A549 (cell line): ENCODE results near the gene MTHFSD. TPM values are rescaled to one million over a fixed set of nuclear protein-coding genes. Genes with fewer than 3 reads are reported as not detected.

Experiments used
- ATAC-seq, 2 experiments: fragments of 200-7000 bp in 1 of 2; fragments of >200 bp in 1 of 2; cut with Nextera tagmentation in 1 of 2; cut with Tn5 transposase in 1 of 2; 3 replicates each; pipeline versions ENCODE4 v1.8.0 to v1.9.1; 2018 to 2020; ENCODE audit warnings: mild to moderate bottlenecking in 1 of 2, moderate library complexity in 1 of 2
- CTCF ChIA-PET: fragments of 300-600 bp; sonication (Branson Sonifier 250); formaldehyde crosslinking; extraction: SDS; loops from one replicate; lab custom pipeline; 2021; ENCODE audit warnings: antibody characterized with exemption, inconsistent platforms; lab: Yijun Ruan, JAX
- POLR2A ChIA-PET: fragments of 350-600 bp; formaldehyde crosslinking; extraction: SDS; loops from one replicate; lab custom pipeline; 2021; ENCODE audit warnings: antibody characterized with exemption, inconsistent platforms; lab: Yijun Ruan, JAX
- DNase-seq, 2 experiments: peaks; one replicate each; pipeline versions ENCODE4 v3.0.0 to v3.0.0-alpha.2; 2011 to 2016; ENCODE audit warnings: low read depth in 1 of 2, low spot score in 1 of 2
- FAIRE-seq: peaks from 2 replicates; lab custom pipeline; 2011; peaks lifted over from hg19 to GRCh38; lab: Jason Lieb, UNC
- H3K27ac ChIP-seq, 2 experiments: fragments of >200 bp; sonication (Bioruptor Twin); formaldehyde crosslinking; 3 replicates each; pipeline ENCODE4 v1.5.1; 2016 to 2017
- H3K4me1 ChIP-seq: fragments of >200 bp; sonication (Bioruptor Twin); formaldehyde crosslinking; 3 replicates; pipeline ENCODE4 v1.6.1; 2016
- H3K4me2 ChIP-seq: fragments of >200 bp; sonication (Bioruptor Twin); formaldehyde crosslinking; 3 replicates; pipeline ENCODE4 v1.6.1; 2016
- H3K4me3 ChIP-seq: fragments of >200 bp; sonication (Bioruptor Twin); formaldehyde crosslinking; 3 replicates; pipeline ENCODE4 v1.5.1; 2016
- H3K9me3 ChIP-seq: fragments of >200 bp; sonication (Bioruptor Twin); formaldehyde crosslinking; 3 replicates; pipeline ENCODE4 v1.6.1; 2016
- ATOH8 ChIP-seq: fragments of 250-450 bp; sonication (Bioruptor Pico); IDR thresholded peaks from 2 replicates; pipeline ENCODE4 v1.5.0; 2020; ENCODE audit warnings: low read depth, mild to moderate bottlenecking, moderate library complexity
- CHD4 ChIP-seq: fragments of 200-600 bp; sonication (generic); IDR thresholded peaks from 2 replicates; pipeline ENCODE4 v1.6.1; 2016; ENCODE audit warnings: antibody characterized with exemption, mild to moderate bottlenecking, borderline replicate concordance
- CTCF ChIP-seq: fragments of >200 bp; sonication (Bioruptor Twin); formaldehyde crosslinking; IDR thresholded peaks from 3 replicates; pipeline ENCODE4 v1.5.1; 2016
- E2F6 ChIP-seq: IDR thresholded peaks from 2 replicates; pipeline ENCODE4 v1.6.1; 2012; ENCODE audit warnings: low read depth, borderline replicate concordance
- FOSB ChIP-seq: fragments of 250-450 bp; sonication (Bioruptor Pico); IDR thresholded peaks from 2 replicates; pipeline ENCODE4 v1.5.0; 2020; ENCODE audit warnings: mild to moderate bottlenecking, moderate library complexity
- FOXS1 ChIP-seq: fragments of 250-450 bp; sonication (Bioruptor Pico); IDR thresholded peaks from 2 replicates; pipeline ENCODE4 v1.5.0; 2020; ENCODE audit warnings: mild to moderate bottlenecking, moderate library complexity
- GATA3 ChIP-seq: IDR thresholded peaks from 2 replicates; pipeline ENCODE4 v1.6.1; 2012; ENCODE audit warnings: borderline replicate concordance
- HDAC2 ChIP-seq: fragments of 200-600 bp; sonication (generic); IDR thresholded peaks from 2 replicates; pipeline ENCODE4 v1.6.1; 2016
- HES2 ChIP-seq: fragments of >200 bp; sonication (Bioruptor Twin); formaldehyde crosslinking; IDR thresholded peaks from 2 replicates; pipeline ENCODE4 v1.6.1; 2016
- HMGXB4 ChIP-seq: fragments of 250-450 bp; sonication (Bioruptor Pico); IDR thresholded peaks from 2 replicates; pipeline ENCODE4 v1.5.0; 2021; ENCODE audit warnings: mild to moderate bottlenecking, moderate library complexity, borderline replicate concordance
- HOXA7 ChIP-seq: fragments of 250-450 bp; sonication (Bioruptor Pico); IDR thresholded peaks from 2 replicates; pipeline ENCODE4 v1.5.0; 2020; ENCODE audit warnings: mild to moderate bottlenecking, moderate library complexity
- HOXB5 ChIP-seq: fragments of 250-450 bp; sonication (Bioruptor Pico); IDR thresholded peaks from 2 replicates; pipeline ENCODE4 v1.5.0; 2020; ENCODE audit warnings: mild to moderate bottlenecking, moderate library complexity
- JUN ChIP-seq, 2 experiments: fragments of >200 bp; sonication (Bioruptor Twin); formaldehyde crosslinking; IDR thresholded peaks; 2 replicates in 1 of 2; 3 replicates in 1 of 2; pipeline ENCODE4 v1.6.1; 2016 to 2017
- JUNB ChIP-seq: fragments of >200 bp; sonication (Bioruptor Twin); formaldehyde crosslinking; IDR thresholded peaks from 2 replicates; pipeline ENCODE4 v1.6.1; 2016
- KDM1A ChIP-seq: fragments of 200-600 bp; sonication (generic); IDR thresholded peaks from 2 replicates; pipeline ENCODE4 v1.6.1; 2016; ENCODE audit warnings: low read depth, mild to moderate bottlenecking
- MAZ ChIP-seq: fragments of 150-350 bp; IDR thresholded peaks from 2 replicates; pipeline ENCODE4 v1.6.1; 2014; ENCODE audit warnings: antibody characterized with exemption, low read depth, low read length, borderline replicate concordance
- NPAS2 ChIP-seq: fragments of 250-450 bp; sonication (Bioruptor Pico); IDR thresholded peaks from 2 replicates; pipeline ENCODE4 v1.8.0; 2022; ENCODE audit warnings: mild to moderate bottlenecking, moderate library complexity, borderline replicate concordance
- NR3C1 ChIP-seq: fragments of >200 bp; sonication (Bioruptor Twin); formaldehyde crosslinking; IDR thresholded peaks from 3 replicates; pipeline ENCODE4 v1.6.1; 2017
- PBX3 ChIP-seq: IDR thresholded peaks from 2 replicates; pipeline ENCODE4 v1.6.1; 2012
- POLR2A ChIP-seq: IDR thresholded peaks from 2 replicates; pipeline ENCODE4 v1.6.1; 2012; ENCODE audit warnings: mild to moderate bottlenecking, low read length
- POLR2AphosphoS2 ChIP-seq: conservative IDR thresholded peaks from 2 replicates; pipeline ENCODE4 v1.6.1; 2012; ENCODE audit warnings: low read length, improper control_type of control experiment, inconsistent platforms
- RARB ChIP-seq: fragments of 250-450 bp; sonication (Bioruptor Pico); IDR thresholded peaks from 2 replicates; pipeline ENCODE4 v1.8.0; 2021; ENCODE audit warnings: mild to moderate bottlenecking, moderate library complexity
- RCOR1 ChIP-seq: fragments of 150-350 bp; IDR thresholded peaks from 2 replicates; pipeline ENCODE4 v1.6.1; 2014; ENCODE audit warnings: antibody characterized with exemption, low read length, low read depth
- RFX5 ChIP-seq: fragments of 450-650 bp; IDR thresholded peaks from 2 replicates; pipeline ENCODE4 v1.7.1; 2014; ENCODE audit warnings: antibody characterized with exemption, mild to moderate bottlenecking, moderate library complexity
- SREBF2 ChIP-seq: fragments of 450-650 bp; IDR thresholded peaks from 2 replicates; pipeline ENCODE4 v1.6.1; 2014; ENCODE audit warnings: mild to moderate bottlenecking, moderate library complexity
- TFCP2L1 ChIP-seq: fragments of 250-450 bp; sonication (Bioruptor Pico); IDR thresholded peaks from 2 replicates; pipeline ENCODE4 v1.5.0; 2021; ENCODE audit warnings: mild to moderate bottlenecking
- USF2 ChIP-seq: fragments of 450-650 bp; IDR thresholded peaks from 2 replicates; pipeline ENCODE4 v1.6.1; 2014; ENCODE audit warnings: antibody characterized with exemption
- ZNF302 ChIP-seq: fragments of 250-450 bp; sonication (Bioruptor Pico); IDR thresholded peaks from 2 replicates; pipeline ENCODE4 v1.9.0; 2021; ENCODE audit warnings: inconsistent platforms, mild to moderate bottlenecking, moderate library complexity
- ZSCAN20 ChIP-seq: fragments of 250-450 bp; sonication (Bioruptor Pico); IDR thresholded peaks from 2 replicates; pipeline ENCODE4 v1.8.0; 2022; ENCODE audit warnings: mild to moderate bottlenecking, moderate library complexity
- WGBS: methylation state at CpG from one replicate; pipeline ENCODE4 v1.1.6; 2017; ENCODE audit errors: missing lambda C conversion rate; 5-methylcytosine and 5-hydroxymethylcytosine counted together
- polyA plus RNA-seq, 4 experiments: library from polyadenylated mRNA; depleted of rRNA in 3 of 4; stranded (reverse); fragments of >200 nt; fragmentation: RNase III in 1 of 4; extraction: RNeasy Plus Mini Kit Qiagen cat#74134 plus additional on column Dnase treatment in 1 of 4; gene quantifications; 2 replicates in 3 of 4; 3 replicates in 1 of 4; pipeline ENCODE4 v1.2.3, GENCODE V29; 2011 to 2017

MTHFSD gene
- polyA plus RNA-seq, 2 of the 4 experiments (the other 2 are of a cell fraction), result 13.1 to 16.9 TPM

- Histone ChIP-seq H3K9me3 (no peaks in the 10 kb centered on the region), H3K27ac (no peak overlapping the region), H3K4me1 (peaks cover 19% of the 10 kb centered on the region), H3K4me2 (peak overlapping the region; percentile 67), H3K4me3 (peak overlapping the region; percentile 26; the same call in 1 of the 3 replicates)
- ChIA-PET POLR2A (no interaction called here), CTCF (interaction anchor here (2.1 kb wide), 1 partner anchor 12 kb away, joined by 12 read pairs; no protein-coding TSS in a partner anchor)
- ATAC-seq (no peak), DNase-seq (no peak), FAIRE-seq (no peak)
- TF ChIP-seq SREBF2 (no peak), CTCF (no peak), FOXS1 (CRISPR knock-in tag) (no peak), JUN (IDR thresholded peaks at IDR 0.05) (no peak), ATOH8 (no peak), RARB (CRISPR knock-in tag) (no peak), JUNB (no peak), E2F6 (no peak), NR3C1 (no peak), GATA3 (no peak), POLR2AphosphoS2 (no peak), PBX3 (no peak), CHD4 (no peak), ZNF302 (no peak), TFCP2L1 (CRISPR knock-in tag) (no peak), RFX5 (no peak)
- 12% methylated on average over 26 of the region's 27 CpGs for WGBS
Observed at GRCh38 chr16:86505899-86506864, 48.9 kb downstream of the MTHFSD start.

- CTCF ChIA-PET, result interaction anchor here (1.2 to 2.1 kb wide), 2 partner anchors 12 to 432 kb away, joined by 3 to 12 read pairs; no protein-coding TSS in a partner anchor
- no peak for TF ChIP-seq HMGXB4 (CRISPR knock-in tag)
- no peak for TF ChIP-seq NPAS2
- TF ChIP-seq FOSB (CRISPR knock-in tag), result no peak
- TF ChIP-seq HOXB5 (CRISPR knock-in tag), result no peak
- no peak for TF ChIP-seq MAZ
- no peak for TF ChIP-seq HES2
- no peak for TF ChIP-seq HOXA7 (CRISPR knock-in tag)
- TF ChIP-seq POLR2A, result no peak
- TF ChIP-seq RCOR1, result no peak
- no peak for TF ChIP-seq RFX5
- no peak for TF ChIP-seq ZSCAN20
- TF ChIP-seq KDM1A, result no peak
- no peak for TF ChIP-seq HDAC2
- TF ChIP-seq ZNF302, result no peak
- no peak for TF ChIP-seq USF2
- no peak for TF ChIP-seq JUNB
Observed at GRCh38 chr16:86505185-86505898, 49.7 kb downstream of the MTHFSD start.

More at GRCh38 chr16:86505185-86505898, 49.7 kb downstream of the MTHFSD start:
- Histone ChIP-seq H3K4me2 (peak overlapping the region; percentile 67), H3K9me3 (no peaks in the 10 kb centered on the region), H3K27ac (no peak overlapping the region), H3K4me3 (peak overlapping the region; percentile 26; the same call in 1 of the 3 replicates), H3K4me1 (peaks cover 19% of the 10 kb centered on the region)
- DNase-seq, result no peak
- 0 out of 6 replicates have a peak, but pooled peaks of 1 of the 2 experiments have one; percentile 7 for ATAC-seq
- POLR2A ChIA-PET, result no interaction called here
- WGBS, result 20% methylated on average over 30 of the region's 67 CpGs
- no peak for FAIRE-seq
